HG03342 (cell line): ENCODE measurements around the gene THPO.

Experiments used
- ATAC-seq: cut with Tn5 transposase; IDR thresholded peaks from one replicate; pipeline ENCODE4 v1.9.1; 2021; ENCODE audit warnings: mild to moderate bottlenecking, moderate library complexity; ENCODE audit not compliant: unreplicated experiment

Gene THPO

GRCh38 chr3:184377882-184378445, at the start of gene THPO:
TSS of gene THPO (minus strand) at chr3:184378207. CDS start at chr3:184376259, 1,948 bp downstream.
- ATAC-seq, result no peak

- ATAC-seq, result no peak
Measured at GRCh38 chr3:184426691-184427141, 48.7 kb upstream of the THPO start.

- no peak for ATAC-seq
Measured at GRCh38 chr3:184423561-184423960, 45.6 kb upstream of the THPO start.

- ATAC-seq, result no peak
Measured at GRCh38 chr3:184419171-184419570, 41.2 kb upstream of the THPO start.

GRCh38 chr3:184417619-184418327, 39.8 kb upstream of the THPO start:
- ATAC-seq, result peak; percentile 94

- no peak for ATAC-seq
Measured at GRCh38 chr3:184415203-184415490, 37.1 kb upstream of the THPO start.

- ATAC-seq, result no peak
Measured at GRCh38 chr3:184414418-184415202, 36.6 kb upstream of the THPO start.

- ATAC-seq, result no peak
Measured at GRCh38 chr3:184409946-184410500, 32.0 kb upstream of the THPO start.

GRCh38 chr3:184409331-184409926, 31.4 kb upstream of the THPO start:
- no peak for ATAC-seq

GRCh38 chr3:184405075-184406030, 27.3 kb upstream of the THPO start:
- ATAC-seq, result no peak

- no peak for ATAC-seq
Measured at GRCh38 chr3:184399410-184399809, 21.4 kb upstream of the THPO start.

- no peak for ATAC-seq
Measured at GRCh38 chr3:184395320-184395660, 17.3 kb upstream of the THPO start.

GRCh38 chr3:184391266-184391665, 13.3 kb upstream of the THPO start:
- ATAC-seq, result no peak

GRCh38 chr3:184389935-184390528, 12.0 kb upstream of the THPO start:
- ATAC-seq, result no peak

GRCh38 chr3:184389384-184389783, 11.4 kb upstream of the THPO start:
- ATAC-seq, result no peak

- no peak for ATAC-seq
Measured at GRCh38 chr3:184388936-184389230, 10.9 kb upstream of the THPO start.

- ATAC-seq, result no peak
Measured at GRCh38 chr3:184388164-184388935, 10.3 kb upstream of the THPO start.

GRCh38 chr3:184387174-184387714, 9.2 kb upstream of the THPO start:
- ATAC-seq, result no peak
